Endothelial cell of umbilical vein (primary cell): ENCODE measurements around the gene WDR86. TPM values are rescaled to one million over a fixed set of nuclear protein-coding genes. Genes with fewer than 3 reads are reported as not detected.

Experiments used
- BruUV-seq: library from RNA; stranded (reverse); fragments of 400-500 nt; replicated peaks from 2 replicates; lab custom pipeline; 2021; lab: Mats Ljungman, UMichigan
- CTCF ChIA-PET: fragments of 300-600, 350-600 bp; sonication (Branson Sonifier 250); formaldehyde crosslinking; loops from one replicate; lab custom pipeline; 2021; ENCODE audit warnings: antibody characterized with exemption, inconsistent platforms; lab: Charles Lee
- POLR2A ChIA-PET: fragments of 300-600, 350-600 bp; sonication (Branson Sonifier 250); formaldehyde crosslinking; loops from one replicate; lab custom pipeline; 2021; ENCODE audit warnings: antibody characterized with exemption, inconsistent platforms; lab: Charles Lee
- DNase-seq: peaks from one replicate; pipeline ENCODE4 v3.0.0-alpha.2; 2011; ENCODE audit warnings: low read depth, low spot score
- FAIRE-seq: peaks from 2 replicates; lab custom pipeline; 2011; peaks lifted over from hg19 to GRCh38; lab: Jason Lieb, UNC
- H2AFZ ChIP-seq: 2 replicates; pipeline ENCODE4 v1.6.0; 2012; ENCODE audit warnings: low read depth, low read length, control low read depth, inconsistent platforms
- H3K27ac ChIP-seq: 2 replicates; pipeline ENCODE4 v1.5.1; 2011; ENCODE audit warnings: low read depth, mild to moderate bottlenecking, control low read depth, low read length, moderate library complexity; ENCODE audit not compliant: insufficient read depth
- H3K27me3 ChIP-seq, 2 experiments: 2 replicates each; pipeline versions ENCODE4 v1.6.0 to v1.6.1; 2011; ENCODE audit warnings: low read length in 2 of 2, mixed read lengths in 1 of 2; ENCODE audit not compliant: control insufficient read depth in 2 of 2, insufficient read depth in 2 of 2
- H3K36me3 ChIP-seq, 2 experiments: 2 replicates in 1 of 2; 3 replicates in 1 of 2; pipeline ENCODE4 v1.5.1; 2011; ENCODE audit warnings: low read length in 2 of 2, mild to moderate bottlenecking in 1 of 2, moderate library complexity in 1 of 2; ENCODE audit not compliant: control insufficient read depth in 2 of 2, insufficient read depth in 2 of 2; ENCODE audit errors: extremely low read depth in 1 of 2
- H3K4me1 ChIP-seq: 3 replicates; pipeline ENCODE4 v1.5.1; 2011; ENCODE audit warnings: mild to moderate bottlenecking, low read length; ENCODE audit not compliant: control insufficient read depth, insufficient read depth; ENCODE audit errors: extremely low read depth
- H3K4me2 ChIP-seq: 2 replicates; pipeline ENCODE4 v1.6.1; 2011; ENCODE audit warnings: low read length, control low read depth, mixed read lengths; ENCODE audit not compliant: insufficient read depth
- H3K4me3 ChIP-seq, 3 experiments: fragments of 200-600 bp in 1 of 3; sonication (generic), shearing (Covaris generic) in 1 of 3; replicated peaks in 1 of 3; 2 replicates each; pipeline ENCODE4 v1.5.1; 2011 to 2016; ENCODE audit warnings: control low read depth in 3 of 3, low read length in 3 of 3, mild to moderate bottlenecking in 2 of 3, inconsistent platforms in 1 of 3, low read depth in 1 of 3, moderate library complexity in 1 of 3; ENCODE audit not compliant: insufficient read depth in 1 of 3
- H3K79me2 ChIP-seq: 2 replicates; pipeline ENCODE4 v1.6.0; 2012; ENCODE audit warnings: low read length, inconsistent platforms; ENCODE audit not compliant: control insufficient read depth, insufficient read depth
- H3K9ac ChIP-seq: replicated peaks from 2 replicates; pipeline ENCODE3; 2011; ENCODE audit warnings: low read length, control low read depth; ENCODE audit not compliant: insufficient read depth; ENCODE audit errors: extremely low read depth
- H3K9me1 ChIP-seq: replicated peaks from 3 replicates; pipeline ENCODE4 v1.6.0; 2011; ENCODE audit warnings: mild to moderate bottlenecking, low read length; ENCODE audit not compliant: control insufficient read depth, insufficient read depth; ENCODE audit errors: extremely low read depth
- H3K9me3 ChIP-seq: replicated peaks from 2 replicates; pipeline ENCODE4 v1.5.1; 2012; ENCODE audit warnings: low read length, inconsistent platforms; ENCODE audit not compliant: control insufficient read depth, insufficient read depth
- H4K20me1 ChIP-seq: replicated peaks from 2 replicates; pipeline ENCODE3; 2011; ENCODE audit warnings: mild to moderate bottlenecking, low read length; ENCODE audit not compliant: control insufficient read depth, insufficient read depth; ENCODE audit errors: extremely low read depth
- EZH2 ChIP-seq: IDR thresholded peaks from 2 replicates; pipeline ENCODE4 v1.6.1; 2012; ENCODE audit warnings: borderline replicate concordance, low read depth, mild to moderate bottlenecking, moderate library complexity, low read length, inconsistent platforms; ENCODE audit not compliant: severe bottlenecking
- FOS ChIP-seq: IDR thresholded peaks from 2 replicates; pipeline ENCODE4 v1.6.1; 2011; ENCODE audit warnings: mild to moderate bottlenecking, low read length, moderate library complexity, borderline replicate concordance; ENCODE audit not compliant: insufficient read depth
- GATA2 ChIP-seq: IDR thresholded peaks from 2 replicates; pipeline ENCODE4 v1.7.0; 2011; ENCODE audit warnings: low read depth, mild to moderate bottlenecking, moderate library complexity, mixed read lengths, low read length; ENCODE audit not compliant: insufficient read length, insufficient read depth
- JUN ChIP-seq: IDR thresholded peaks from 2 replicates; pipeline ENCODE4 v1.6.1; 2011; ENCODE audit warnings: borderline replicate concordance, low read depth; ENCODE audit not compliant: insufficient read length, insufficient read depth
- MYC ChIP-seq: IDR thresholded peaks from one replicate; pipeline ENCODE4 v1.6.1; 2011; ENCODE audit warnings: mild to moderate bottlenecking, low read depth, low read length
- POLR2A ChIP-seq: IDR thresholded peaks from 2 replicates; pipeline ENCODE4 v1.6.1; 2012; ENCODE audit warnings: low read depth, mild to moderate bottlenecking, control low read depth, low read length
- POLR2AphosphoS5 ChIP-seq: IDR thresholded peaks from 2 replicates; pipeline ENCODE4 v1.6.1; 2012; ENCODE audit warnings: low read depth, mild to moderate bottlenecking, control low read depth, low read length, moderate library complexity; ENCODE audit not compliant: insufficient read depth
- dilution Hi-C: fragments of 300-500 bp; cut with MboI; formaldehyde crosslinking; loops from one replicate; pipeline ENCODE4 v1.15.0; 2019; ENCODE audit warnings: low sequenced_read_pairs; ENCODE audit not compliant: extremely low pct_ligation_motif_present
- intact Hi-C: fragments of 100-400 bp; cut with micrococcal nuclease; formaldehyde crosslinking; loops from one replicate; pipeline ENCODE4 v1.10.0; 2022
- polyA plus RNA-seq, 4 experiments: library from polyadenylated mRNA; depleted of rRNA in 3 of 4; stranded (reverse) in 3 of 4; unstranded in 1 of 4; fragments of >200 nt; gene quantifications; 2 replicates each; pipeline versions ENCODE4 v1.2.1 to v1.2.3, GENCODE V29; 2011 to 2012; ENCODE audit warnings: missing spikeins in 1 of 4
- total RNA-seq: library from RNA; stranded (reverse); gene quantifications from 2 replicates; pipeline ENCODE4 v1.2.3, GENCODE V29; 2021
- TF ChIP-seq, protein P1 (sequence below): IDR thresholded peaks from 2 replicates; pipeline ENCODE4 v1.6.1; 2011; ENCODE audit not compliant: insufficient read depth, insufficient read length
- TF ChIP-seq, protein P2 (sequence below), 2 donors: IDR thresholded peaks; 1 replicate in 1 of 2; 2 replicates in 1 of 2; pipeline ENCODE4 v1.5.1; 2011; ENCODE audit warnings: low read length in 2 of 2, mild to moderate bottlenecking in 2 of 2, moderate library complexity in 2 of 2, control low read depth in 1 of 2, inconsistent platforms in 1 of 2, low read depth in 1 of 2; ENCODE audit not compliant: insufficient read depth in 1 of 2; ENCODE audit errors: extremely low read depth in 1 of 2

WDR86 gene
- total and polyA plus RNA-seq, 2 donors (not counting 3 experiments of a cell fraction or from before 2014, with no cell fraction given) = not detected

DNA sequence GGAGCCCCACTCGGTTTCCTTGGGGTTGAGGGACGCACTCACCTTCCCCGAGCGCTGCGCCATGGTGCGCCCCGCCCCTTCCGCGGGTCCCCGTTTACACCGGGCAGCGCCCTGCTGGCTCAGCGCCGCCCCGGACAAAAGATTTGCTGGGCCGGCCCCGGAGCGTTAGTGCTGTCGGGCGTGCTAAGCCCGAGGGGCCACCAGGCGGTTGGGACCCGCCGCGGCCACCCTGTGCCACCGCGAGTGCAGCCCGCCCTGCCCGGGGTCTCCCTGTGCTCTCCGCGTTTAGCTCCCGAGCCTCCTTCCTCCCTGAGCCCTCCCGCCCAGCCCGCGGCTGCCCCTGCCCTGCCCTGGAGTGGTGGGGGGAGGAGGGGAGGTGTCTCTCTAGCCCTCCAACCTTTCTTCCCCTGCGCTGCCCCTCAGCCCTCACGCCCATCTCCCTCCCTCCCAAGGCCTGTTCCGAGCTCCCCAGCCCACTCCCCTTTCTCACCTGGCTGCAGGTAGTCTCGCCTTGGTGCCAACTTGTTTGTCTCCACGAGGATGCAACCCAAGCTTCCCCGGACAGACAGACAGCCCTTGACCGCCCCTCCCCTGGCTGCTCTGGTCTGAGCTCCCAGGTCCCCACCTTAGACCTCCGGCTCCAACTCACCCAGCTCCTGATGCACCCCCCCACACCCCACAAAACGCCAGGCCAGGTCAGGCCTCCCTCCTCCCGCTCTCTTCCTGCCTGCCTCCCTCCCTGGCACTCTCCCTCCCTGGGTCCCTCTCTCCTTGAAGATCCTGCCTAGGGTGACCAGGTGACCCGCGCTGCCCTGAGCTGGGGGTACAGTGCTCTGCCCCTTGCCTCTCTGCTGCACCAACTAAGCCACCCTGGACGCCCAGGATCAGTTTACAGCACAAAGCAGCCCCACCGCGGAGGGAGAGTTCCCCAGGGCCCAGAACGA, 30.3 kb upstream of the WDR86 start, which contains the start of gene CRYGN:
Gene CRYGN, minus strand, starts transcription at position 287 of the 944 bp plus-strand sequence. Its CDS starts 224 bp downstream, at position 63.
- ChIA-PET CTCF (interaction anchor here (0.6 kb wide), 1 partner anchor 72 kb away, joined by 3 read pairs; no protein-coding TSS in a partner anchor), POLR2A (no interaction called here)
- intact Hi-C loops (no loop called here), dilution Hi-C loops (no loop called here)
- no peaks in the 10 kb centered on the region for H3K79me2 ChIP-seq
- no peaks in the 10 kb centered on the region for H4K20me1 ChIP-seq
- H3K9me3 ChIP-seq = no peaks in the 10 kb centered on the region
- BruUV-seq = no TSS peak
- H3K4me3 ChIP-seq = no peak within 1 kb of the TSS
- no peak within 1 kb of the TSS for H3K4me2 ChIP-seq
- H3K4me1 ChIP-seq = no peaks in the 10 kb centered on the region
- FAIRE-seq (no peak), DNase-seq (no peak)
- H3K9me1 ChIP-seq = no peaks in the 10 kb centered on the region
- H3K9ac ChIP-seq = no peak within 1 kb of the TSS
- H3K27me3 ChIP-seq = peaks cover 21 to 34% of the 10 kb centered on the region in 2 experiments
- no peak within 1 kb of the TSS for H2AFZ ChIP-seq
- TF ChIP-seq, protein P1, sequence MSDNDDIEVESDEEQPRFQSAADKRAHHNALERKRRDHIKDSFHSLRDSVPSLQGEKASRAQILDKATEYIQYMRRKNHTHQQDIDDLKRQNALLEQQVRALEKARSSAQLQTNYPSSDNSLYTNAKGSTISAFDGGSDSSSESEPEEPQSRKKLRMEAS = no peak
- TF ChIP-seq JUN (no peak), POLR2AphosphoS5 (no peak), EZH2 (no peak), POLR2A (no peak), GATA2 (no peak), FOS (no peak), MYC (no peak)
- TF ChIP-seq, protein P2, sequence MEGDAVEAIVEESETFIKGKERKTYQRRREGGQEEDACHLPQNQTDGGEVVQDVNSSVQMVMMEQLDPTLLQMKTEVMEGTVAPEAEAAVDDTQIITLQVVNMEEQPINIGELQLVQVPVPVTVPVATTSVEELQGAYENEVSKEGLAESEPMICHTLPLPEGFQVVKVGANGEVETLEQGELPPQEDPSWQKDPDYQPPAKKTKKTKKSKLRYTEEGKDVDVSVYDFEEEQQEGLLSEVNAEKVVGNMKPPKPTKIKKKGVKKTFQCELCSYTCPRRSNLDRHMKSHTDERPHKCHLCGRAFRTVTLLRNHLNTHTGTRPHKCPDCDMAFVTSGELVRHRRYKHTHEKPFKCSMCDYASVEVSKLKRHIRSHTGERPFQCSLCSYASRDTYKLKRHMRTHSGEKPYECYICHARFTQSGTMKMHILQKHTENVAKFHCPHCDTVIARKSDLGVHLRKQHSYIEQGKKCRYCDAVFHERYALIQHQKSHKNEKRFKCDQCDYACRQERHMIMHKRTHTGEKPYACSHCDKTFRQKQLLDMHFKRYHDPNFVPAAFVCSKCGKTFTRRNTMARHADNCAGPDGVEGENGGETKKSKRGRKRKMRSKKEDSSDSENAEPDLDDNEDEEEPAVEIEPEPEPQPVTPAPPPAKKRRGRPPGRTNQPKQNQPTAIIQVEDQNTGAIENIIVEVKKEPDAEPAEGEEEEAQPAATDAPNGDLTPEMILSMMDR (IDR thresholded peaks at IDR 0.05; ENCODE audit: extremely low read depth in 1 of 2, insufficient read depth in 1 of 2, low read depth in 1 of 2, low read length in 2 of 2) = no peak
- no peaks in the 10 kb centered on the region for H3K36me3 ChIP-seq
- H3K27ac ChIP-seq = no peak within 1 kb of the TSS
